Keratinocyte (primary cell): ENCODE results near the gene KCNAB2. TPM values are rescaled to one million over a fixed set of nuclear protein-coding genes. Genes with fewer than 3 reads are reported as not detected.

Source experiments
- DNase-seq: peaks from one replicate; pipeline ENCODE4 v3.0.0-alpha.2; 2011; ENCODE audit warnings: low read depth, missing footprints, low spot score
- FAIRE-seq: peaks from 2 replicates; lab custom pipeline; 2011; peaks lifted over from hg19 to GRCh38; lab: Jason Lieb, UNC
- H2AFZ ChIP-seq: 2 replicates; pipeline ENCODE4 v1.6.0; 2012; ENCODE audit warnings: low read length, control low read depth, inconsistent platforms; ENCODE audit not compliant: control insufficient read depth
- H3K27ac ChIP-seq: 2 replicates; pipeline ENCODE4 v1.5.1; 2011; ENCODE audit warnings: low read length; ENCODE audit not compliant: control insufficient read depth, insufficient read depth
- H3K27me3 ChIP-seq: 3 replicates; pipeline ENCODE4 v1.6.0; 2011; ENCODE audit warnings: low read length; ENCODE audit not compliant: control insufficient read depth, insufficient read depth; ENCODE audit errors: extremely low read depth
- H3K36me3 ChIP-seq, 2 experiments: 2 replicates in 1 of 2; 3 replicates in 1 of 2; pipeline ENCODE4 v1.5.1; 2011; ENCODE audit warnings: low read length in 2 of 2, mild to moderate bottlenecking in 1 of 2; ENCODE audit not compliant: control insufficient read depth in 2 of 2, insufficient read depth in 2 of 2; ENCODE audit errors: extremely low read depth in 1 of 2
- H3K4me1 ChIP-seq: 3 replicates; pipeline ENCODE4 v1.5.1; 2011; ENCODE audit warnings: low read length; ENCODE audit not compliant: control insufficient read depth, insufficient read depth; ENCODE audit errors: extremely low read depth
- H3K4me2 ChIP-seq: 3 replicates; pipeline ENCODE4 v1.6.0; 2011; ENCODE audit warnings: low read depth, low read length; ENCODE audit not compliant: control insufficient read depth, insufficient read depth; ENCODE audit errors: extremely low read depth
- H3K4me3 ChIP-seq, 3 experiments: fragments of 200-600 bp in 1 of 3; sonication (generic) in 1 of 3; 2 replicates in 2 of 3; 3 replicates in 1 of 3; pipeline ENCODE4 v1.5.1; 2011 to 2016; ENCODE audit warnings: low read length in 3 of 3, mild to moderate bottlenecking in 3 of 3, control low read depth in 2 of 3, inconsistent platforms in 1 of 3, low read depth in 1 of 3, mixed read lengths in 1 of 3, mixed run types in 1 of 3, moderate library complexity in 1 of 3; ENCODE audit not compliant: control insufficient read depth in 2 of 3, insufficient read depth in 2 of 3; ENCODE audit errors: extremely low read depth in 1 of 3
- H3K79me2 ChIP-seq: 2 replicates; pipeline ENCODE4 v1.6.0; 2012; ENCODE audit warnings: low read length; ENCODE audit not compliant: control insufficient read depth, insufficient read depth
- H3K9ac ChIP-seq: 3 replicates; pipeline ENCODE4 v1.6.0; 2011; ENCODE audit warnings: low read length; ENCODE audit not compliant: control insufficient read depth, insufficient read depth; ENCODE audit errors: extremely low read depth
- H3K9me1 ChIP-seq: 3 replicates; pipeline ENCODE4 v1.6.0; 2011; ENCODE audit warnings: low read length; ENCODE audit not compliant: control insufficient read depth, insufficient read depth; ENCODE audit errors: extremely low read depth
- H3K9me3 ChIP-seq: 2 replicates; pipeline ENCODE4 v1.5.1; 2012; ENCODE audit warnings: low read depth, low read length; ENCODE audit not compliant: control insufficient read depth
- H4K20me1 ChIP-seq: 3 replicates; pipeline ENCODE4 v1.6.0; 2011; ENCODE audit warnings: low read length; ENCODE audit not compliant: control insufficient read depth, insufficient read depth; ENCODE audit errors: extremely low read depth
- EZH2 ChIP-seq: IDR thresholded peaks from one replicate; pipeline ENCODE4 v1.6.1; 2012; ENCODE audit warnings: inconsistent platforms, mild to moderate bottlenecking, low read length, moderate library complexity
- dilution Hi-C: fragments of 300-500 bp; cut with MboI; formaldehyde crosslinking; loops from one replicate; pipeline ENCODE4 v1.7.0; 2020; ENCODE audit warnings: low sequenced_read_pairs; ENCODE audit not compliant: extremely low pct_ligation_motif_present
- polyA plus RNA-seq, 5 experiments: library from polyadenylated mRNA; depleted of rRNA in 3 of 5; stranded (reverse) in 3 of 5; stranded (forward) in 1 of 5; unstranded in 1 of 5; fragments of >200 nt; gene quantifications; 1 replicate in 1 of 5; 2 replicates in 3 of 5; 3 replicates in 1 of 5; pipeline versions ENCODE4 v1.2.1 to v1.2.3, GENCODE V29; 2011 to 2012; ENCODE audit warnings: missing spikeins in 2 of 5, low read depth in 1 of 5, low replicate concordance in 1 of 5
- TF ChIP-seq, protein P1 (sequence below), 3 experiments: IDR thresholded peaks in 1 of 3; conservative IDR thresholded peaks in 1 of 3; optimal IDR thresholded peaks in 1 of 3; 2 replicates in 2 of 3; 3 replicates in 1 of 3; pipeline versions ENCODE3 to v1.5.1; 2011; ENCODE audit warnings: low read length in 3 of 3, mild to moderate bottlenecking in 3 of 3, moderate library complexity in 2 of 3, control low read depth in 1 of 3, inconsistent platforms in 1 of 3; ENCODE audit not compliant: insufficient read depth in 2 of 3; ENCODE audit errors: extremely low read depth in 1 of 3

KCNAB2 gene
- polyA plus RNA-seq, 1 donor (not counting 4 experiments of a cell fraction or from before 2014, with no cell fraction given), result 1.8 TPM

DNA sequence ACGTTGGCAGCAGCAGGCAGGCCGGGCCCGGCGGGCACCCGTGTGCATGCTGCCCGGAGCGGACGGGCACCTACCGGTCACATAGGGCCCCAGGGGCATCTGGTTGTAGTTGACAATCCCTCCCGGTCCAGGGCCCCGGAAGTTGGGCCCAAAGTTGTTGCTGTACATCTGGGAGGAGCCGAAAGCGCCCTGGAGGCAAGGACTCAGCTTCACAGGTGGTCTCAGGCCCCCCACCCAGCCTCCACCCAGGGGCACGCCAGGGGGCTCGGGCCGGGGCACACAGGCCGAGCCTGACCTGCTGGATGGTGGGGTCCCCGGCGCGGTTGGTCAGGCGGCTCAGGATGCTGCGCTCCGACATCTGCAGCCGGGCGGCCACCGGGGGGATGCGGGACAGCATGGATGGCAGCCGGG, 60.6 kb downstream of the KCNAB2 start:
- no peak for FAIRE-seq
- no peak for DNase-seq
- Histone ChIP-seq H3K4me3 (no peak overlapping the region), H3K9me1 (no peaks in the 10 kb centered on the region), H4K20me1 (no peaks in the 10 kb centered on the region), H3K9ac (no peak overlapping the region), H3K4me1 (no peaks in the 10 kb centered on the region), H3K4me2 (no peak overlapping the region), H3K9me3 (no peaks in the 10 kb centered on the region), H3K27ac (no peak overlapping the region), H3K27me3 (peaks cover 23% of the 10 kb centered on the region), H2AFZ (no peak overlapping the region), H3K79me2 (no peaks in the 10 kb centered on the region), H3K36me3 (no peaks in the 10 kb centered on the region)
- TF ChIP-seq, protein P1, sequence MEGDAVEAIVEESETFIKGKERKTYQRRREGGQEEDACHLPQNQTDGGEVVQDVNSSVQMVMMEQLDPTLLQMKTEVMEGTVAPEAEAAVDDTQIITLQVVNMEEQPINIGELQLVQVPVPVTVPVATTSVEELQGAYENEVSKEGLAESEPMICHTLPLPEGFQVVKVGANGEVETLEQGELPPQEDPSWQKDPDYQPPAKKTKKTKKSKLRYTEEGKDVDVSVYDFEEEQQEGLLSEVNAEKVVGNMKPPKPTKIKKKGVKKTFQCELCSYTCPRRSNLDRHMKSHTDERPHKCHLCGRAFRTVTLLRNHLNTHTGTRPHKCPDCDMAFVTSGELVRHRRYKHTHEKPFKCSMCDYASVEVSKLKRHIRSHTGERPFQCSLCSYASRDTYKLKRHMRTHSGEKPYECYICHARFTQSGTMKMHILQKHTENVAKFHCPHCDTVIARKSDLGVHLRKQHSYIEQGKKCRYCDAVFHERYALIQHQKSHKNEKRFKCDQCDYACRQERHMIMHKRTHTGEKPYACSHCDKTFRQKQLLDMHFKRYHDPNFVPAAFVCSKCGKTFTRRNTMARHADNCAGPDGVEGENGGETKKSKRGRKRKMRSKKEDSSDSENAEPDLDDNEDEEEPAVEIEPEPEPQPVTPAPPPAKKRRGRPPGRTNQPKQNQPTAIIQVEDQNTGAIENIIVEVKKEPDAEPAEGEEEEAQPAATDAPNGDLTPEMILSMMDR (optimal IDR thresholded peaks at IDR 0.05 in 1 of 3, IDR thresholded peaks at IDR 0.05 in 1 of 3, conservative IDR thresholded peaks at IDR 0.05 in 1 of 3; ENCODE audit: extremely low read depth in 1 of 3, insufficient read depth in 2 of 3, low read length in 3 of 3), result no peak
- TF ChIP-seq EZH2, result no peak
- dilution Hi-C loops, result no loop called here

DNA sequence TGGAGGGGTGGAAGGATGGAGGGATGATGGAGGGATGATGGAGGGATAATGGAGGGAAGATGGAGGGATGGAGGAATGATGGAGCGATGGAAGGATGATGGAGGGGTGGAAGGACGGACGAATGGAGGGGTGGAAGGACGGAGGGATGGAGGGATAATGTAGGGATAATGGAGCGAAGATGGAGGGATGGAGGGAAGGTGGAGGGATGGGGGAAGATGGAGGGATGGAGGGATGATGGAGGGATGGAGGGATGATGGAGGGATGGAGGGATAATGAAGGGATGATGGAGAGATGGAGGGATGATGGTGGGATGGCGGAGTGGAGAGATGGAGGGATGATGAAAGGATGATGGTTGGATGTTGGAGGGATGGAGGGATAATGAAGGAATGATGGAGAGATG, 61.3 kb downstream of the KCNAB2 start:
- DNase-seq (no peak), FAIRE-seq (no peak)
- dilution Hi-C loops, result no loop called here
- Histone ChIP-seq H3K27me3 (peaks cover 25% of the 10 kb centered on the region), H2AFZ (no peak overlapping the region), H4K20me1 (no peaks in the 10 kb centered on the region), H3K4me2 (no peak overlapping the region), H3K36me3 (no peaks in the 10 kb centered on the region), H3K4me1 (no peaks in the 10 kb centered on the region), H3K27ac (no peak overlapping the region), H3K9me1 (no peaks in the 10 kb centered on the region), H3K9ac (no peak overlapping the region), H3K79me2 (no peaks in the 10 kb centered on the region), H3K4me3 (no peak overlapping the region), H3K9me3 (no peaks in the 10 kb centered on the region)
- TF ChIP-seq EZH2, result no peak
- TF ChIP-seq, protein P1 (optimal IDR thresholded peaks at IDR 0.05 in 1 of 3, IDR thresholded peaks at IDR 0.05 in 1 of 3, conservative IDR thresholded peaks at IDR 0.05 in 1 of 3; ENCODE audit: extremely low read depth in 1 of 3, insufficient read depth in 2 of 3, low read length in 3 of 3), result no peak
